K562 (cell line): Measurements from ENCODE around the gene C1QTNF12. TPM values are rescaled to one million over a fixed set of nuclear protein-coding genes. Genes with fewer than 3 reads are reported as not detected.

Experiments
- ARID4B ChIP-seq: sonication (generic); formaldehyde crosslinking; IDR thresholded peaks from 2 replicates; pipeline ENCODE4 v1.8.0; 2022; ENCODE audit warnings: mild to moderate bottlenecking, missing genetic modification reagents
- ATF4 ChIP-seq: fragments of 450-650 bp; formaldehyde crosslinking; IDR thresholded peaks from 2 replicates; pipeline ENCODE4 v1.4.0; 2022; ENCODE audit warnings: mild to moderate bottlenecking, moderate library complexity
- BDP1 ChIP-seq: IDR thresholded peaks from 3 replicates; pipeline ENCODE4 v1.6.1; 2011; ENCODE audit not compliant: insufficient read length, insufficient read depth
- CREM ChIP-seq: IDR thresholded peaks from 2 replicates; pipeline ENCODE4 v1.6.1; 2014; ENCODE audit warnings: antibody characterized with exemption, low read depth
- CTBP1 ChIP-seq: fragments of 450-650 bp; IDR thresholded peaks from 2 replicates; pipeline ENCODE4 v1.6.1; 2016; ENCODE audit warnings: borderline replicate concordance
- E2F1 ChIP-seq: sonication (generic); formaldehyde crosslinking; IDR thresholded peaks from 2 replicates; pipeline ENCODE4 v1.8.1; 2023; ENCODE audit warnings: mild to moderate bottlenecking, missing genetic modification reagents, moderate library complexity
- ELF1 ChIP-seq: fragments of 200-800 bp; sonication (Bioruptor generic); IDR thresholded peaks from 2 replicates; pipeline ENCODE4 v1.6.1; 2016; ENCODE audit warnings: missing genetic modification characterization, missing compliant biosample characterization
- ELF2 ChIP-seq: fragments of 250-450 bp; sonication (Bioruptor Pico); IDR thresholded peaks from 2 replicates; pipeline ENCODE4 v1.5.0; 2021; ENCODE audit warnings: mild to moderate bottlenecking
- EP300 ChIP-seq: IDR thresholded peaks from 2 replicates; pipeline ENCODE4 v1.6.1; 2012; ENCODE audit warnings: low read length, improper control_type of control experiment
- KHSRP ChIP-seq: fragments of 450-650 bp; IDR thresholded peaks from 2 replicates; pipeline ENCODE4 v1.6.1; 2017
- LARP7 ChIP-seq: fragments of 450-650 bp; IDR thresholded peaks from 2 replicates; pipeline ENCODE4 v1.6.1; 2016
- MECOM ChIP-seq: fragments of 250-450 bp; sonication (Bioruptor Pico); IDR thresholded peaks from 2 replicates; pipeline ENCODE4 v1.8.0; 2022; ENCODE audit warnings: inconsistent platforms
- MEF2A ChIP-seq: IDR thresholded peaks from 2 replicates; pipeline ENCODE4 v1.6.1; 2011; ENCODE audit warnings: low read depth, mild to moderate bottlenecking, low read length, moderate library complexity; ENCODE audit not compliant: control insufficient read depth
- NELFE ChIP-seq: IDR thresholded peaks from 2 replicates; pipeline ENCODE4 v1.6.1; 2011; ENCODE audit warnings: mild to moderate bottlenecking; ENCODE audit not compliant: insufficient read depth, insufficient read length
- PURB ChIP-seq: sonication (generic); formaldehyde crosslinking; IDR thresholded peaks from 2 replicates; pipeline ENCODE4 v1.9.0; 2021; ENCODE audit warnings: low read depth, mild to moderate bottlenecking, missing genetic modification reagents
- SMARCE1 ChIP-seq: fragments of 450-650 bp; IDR thresholded peaks from 2 replicates; pipeline ENCODE4 v1.7.1; 2016; ENCODE audit warnings: mild to moderate bottlenecking
- SREBF1 ChIP-seq: fragments of 150-350 bp; IDR thresholded peaks from 2 replicates; pipeline ENCODE4 v1.6.1; 2014; ENCODE audit warnings: antibody characterized with exemption, low read depth, low read length, borderline replicate concordance
- WHSC1 ChIP-seq: IDR thresholded peaks from one replicate; pipeline ENCODE4 v1.6.1; 2012; ENCODE audit warnings: low read length, control low read depth, inconsistent platforms
- ZEB2 ChIP-seq: fragments of 450-650 bp; IDR thresholded peaks from 2 replicates; pipeline ENCODE4 v1.6.1; 2016
- ZNF124 ChIP-seq: sonication (generic); formaldehyde crosslinking; IDR thresholded peaks from 2 replicates; pipeline ENCODE4 v1.8.1; 2022; ENCODE audit warnings: missing genetic modification reagents
- ZNF57 ChIP-seq: fragments of 450-650 bp; formaldehyde crosslinking; IDR thresholded peaks from 2 replicates; pipeline ENCODE4 v1.4.0; 2020; ENCODE audit warnings: mild to moderate bottlenecking, moderate library complexity
- ZNF589 ChIP-seq: fragments of 200-800 bp; sonication (Bioruptor generic); IDR thresholded peaks from 2 replicates; pipeline ENCODE4 v1.6.1; 2016; ENCODE audit warnings: low read depth, missing genetic modification characterization, missing compliant biosample characterization
- polyA plus RNA-seq, 8 experiments: library from polyadenylated mRNA; depleted of rRNA in 4 of 8; stranded (reverse) in 5 of 8; unstranded in 3 of 8; fragments of >200 nt; fragmentation: Nextera tagmentation in 2 of 8; fragmentation: Illumina TruSeq in 1 of 8; extraction: Ambion mirVana in 2 of 8; extraction: Trizol in 1 of 8; gene quantifications; 2 replicates each; pipeline versions ENCODE4 v1.2.1 to v1.2.3, GENCODE V29; 2011 to 2014; ENCODE audit warnings: inconsistent platforms in 1 of 8, missing spikeins in 1 of 8
- total RNA-seq, 7 experiments: library from RNA; depleted of rRNA in 6 of 7; stranded (reverse); fragments of >200 nt in 6 of 7; fragmentation: Illumina TruSeq in 2 of 7; extraction: Trizol in 2 of 7; gene quantifications; 2 replicates each; pipeline versions ENCODE4 v1.2.1 to v1.2.3, GENCODE V29; 2011 to 2021; ENCODE audit warnings: low replicate concordance in 1 of 7

Gene C1QTNF12
- total and polyA plus RNA-seq, 9 of the 15 experiments (the other 6 are each of a cell fraction or from before 2014, with no cell fraction given), result 0.11 to 4.3 (median 0.93) TPM; not detected in 3

- no peak for TF ChIP-seq ATF4 (CRISPR knock-in tag)
- TF ChIP-seq ELF1 (tag), result peak; percentile 80
- no peak for TF ChIP-seq ZEB2
- peak; percentile 82 for TF ChIP-seq ARID4B
- TF ChIP-seq MEF2A, result no peak
- no peak for TF ChIP-seq ZNF589 (CRISPR knock-in tag)
- TF ChIP-seq ZNF57 (CRISPR knock-in tag), result no peak
- peak; percentile 89 for TF ChIP-seq CREM
- no peak for TF ChIP-seq WHSC1
- TF ChIP-seq E2F1 (CRISPR knock-in tag), result peak; percentile 19; the same call in 1 of the 2 replicates
- no peak for TF ChIP-seq NELFE
- TF ChIP-seq SREBF1, result no peak; the same call in 1 of the 2 replicates
- TF ChIP-seq PURB (CRISPR knock-in tag), result no peak
- 0 out of 2 replicates have a peak, but pooled peaks have one; percentile 28 for TF ChIP-seq EP300
- TF ChIP-seq CTBP1, result 0 out of 2 replicates have a peak, but pooled peaks have one; percentile 36
- TF ChIP-seq ZNF124 (CRISPR knock-in tag), result no peak
- no peak for TF ChIP-seq KHSRP
- no peak for TF ChIP-seq ELF2 (CRISPR knock-in tag)
- no peak for TF ChIP-seq LARP7
- TF ChIP-seq SMARCE1, result no peak
- TF ChIP-seq MECOM (CRISPR knock-in tag), result no peak
- no peak for TF ChIP-seq BDP1
These were observed 27.2 kb upstream of the C1QTNF12 start, which contains the start of gene UBE2J2 (continued) for GRCh38 chr1:1273512-1274298.
